GM23248 (cell line): ENCODE data around the gene COG5. TPM values are rescaled to one million over a fixed set of nuclear protein-coding genes. Genes with fewer than 3 reads are reported as not detected.

Experiments used
- DNase-seq: peaks from one replicate; pipeline ENCODE4 v3.0.0-alpha.2; 2015
- H2AFZ ChIP-seq: fragments of 200-600 bp; sonication (generic); 2 replicates; pipeline ENCODE4 v1.6.1; 2016; ENCODE audit warnings: antibody characterized with exemption
- H3F3A ChIP-seq: fragments of 200-600 bp; sonication (generic); 2 replicates; pipeline ENCODE4 v1.6.1; 2016; ENCODE audit warnings: mild to moderate bottlenecking, antibody characterized with exemption, mixed run types; ENCODE audit not compliant: insufficient read depth
- H3K27ac ChIP-seq: fragments of 200-600 bp; sonication (generic); 2 replicates; pipeline ENCODE4 v1.5.1; 2016; ENCODE audit warnings: mild to moderate bottlenecking
- H3K27me3 ChIP-seq: fragments of 200-600 bp; sonication (generic); replicated peaks from 2 replicates; pipeline ENCODE4 v1.6.1; 2016; ENCODE audit warnings: mild to moderate bottlenecking; ENCODE audit not compliant: insufficient read depth
- H3K36me3 ChIP-seq: fragments of 200-600 bp; sonication (generic); 2 replicates; pipeline ENCODE4 v1.6.1; 2016; ENCODE audit warnings: low read depth, mild to moderate bottlenecking
- H3K4me1 ChIP-seq: fragments of 200-600 bp; sonication (generic); 2 replicates; pipeline ENCODE4 v1.6.1; 2016; ENCODE audit warnings: mild to moderate bottlenecking; ENCODE audit not compliant: insufficient read depth
- H3K4me2 ChIP-seq: fragments of 200-600 bp; sonication (generic); one replicate; pipeline ENCODE4 v1.6.1; 2016; ENCODE audit warnings: mild to moderate bottlenecking; ENCODE audit not compliant: unreplicated experiment
- H3K4me3 ChIP-seq: fragments of 200-600 bp; sonication (generic); 2 replicates; pipeline ENCODE4 v1.5.1; 2016; ENCODE audit warnings: mild to moderate bottlenecking
- H3K79me2 ChIP-seq: fragments of 200-600 bp; sonication (generic); 2 replicates; pipeline ENCODE4 v1.6.1; 2016; ENCODE audit warnings: mild to moderate bottlenecking; ENCODE audit not compliant: insufficient read depth
- H3K9ac ChIP-seq: fragments of 200-600 bp; sonication (generic); 2 replicates; pipeline ENCODE4 v1.6.1; 2016; ENCODE audit warnings: mild to moderate bottlenecking
- H3K9me2 ChIP-seq: fragments of 200-600 bp; sonication (generic); 2 replicates; pipeline ENCODE4 v1.6.1; 2016; ENCODE audit warnings: mixed run types, mild to moderate bottlenecking, moderate library complexity; ENCODE audit not compliant: insufficient read depth
- H3K9me3 ChIP-seq: fragments of 200-600 bp; sonication (generic); one replicate; pipeline ENCODE4 v1.6.1; 2017; ENCODE audit warnings: low read depth
- H4K20me1 ChIP-seq: fragments of 200-600 bp; sonication (generic); 2 replicates; pipeline ENCODE4 v1.6.0; 2016; ENCODE audit not compliant: insufficient read depth
- EZH2 ChIP-seq: fragments of 200-600 bp; sonication (generic); IDR thresholded peaks from 2 replicates; pipeline ENCODE4 v1.6.1; 2018; ENCODE audit warnings: antibody characterized with exemption, mild to moderate bottlenecking; ENCODE audit not compliant: insufficient read depth, poor library complexity, severe bottlenecking
- EZH2phosphoT487 ChIP-seq: fragments of 200-600 bp; sonication (generic); IDR thresholded peaks from 2 replicates; pipeline ENCODE4 v1.6.1; 2018; ENCODE audit warnings: antibody characterized with exemption, moderate library complexity, mild to moderate bottlenecking, low read depth; ENCODE audit not compliant: insufficient read depth
- WGBS, 2 experiments: methylation state at CpG; one replicate each; pipeline ENCODE4 v1.1.6; 2015 to 2017; ENCODE audit warnings: low lambda C conversion rate in 2 of 2, low coverage in 1 of 2; ENCODE audit errors: missing lambda C conversion rate in 2 of 2; 5-methylcytosine and 5-hydroxymethylcytosine counted together
- in situ Hi-C: fragments of 300-500 bp; cut with MboI; formaldehyde crosslinking; loops from 2 replicates; pipeline ENCODE4 v1.15.0; 2020
- polyA plus RNA-seq: library from polyadenylated mRNA; unstranded; fragments of >200 nt; fragmentation: Nextera tagmentation; extraction: Ambion mirVana; gene quantifications from 2 replicates; pipeline ENCODE4 v1.2.1, GENCODE V29; 2016
- total RNA-seq: library from RNA; depleted of rRNA; stranded (reverse); fragments of >200 nt; shearing (Covaris generic); gene quantifications from 2 replicates; pipeline ENCODE4 v1.2.3, GENCODE V29; 2014

Gene COG5
- total and polyA plus RNA-seq, 2 experiments from 2014 or later = 20.7 to 26.0 TPM

DNA sequence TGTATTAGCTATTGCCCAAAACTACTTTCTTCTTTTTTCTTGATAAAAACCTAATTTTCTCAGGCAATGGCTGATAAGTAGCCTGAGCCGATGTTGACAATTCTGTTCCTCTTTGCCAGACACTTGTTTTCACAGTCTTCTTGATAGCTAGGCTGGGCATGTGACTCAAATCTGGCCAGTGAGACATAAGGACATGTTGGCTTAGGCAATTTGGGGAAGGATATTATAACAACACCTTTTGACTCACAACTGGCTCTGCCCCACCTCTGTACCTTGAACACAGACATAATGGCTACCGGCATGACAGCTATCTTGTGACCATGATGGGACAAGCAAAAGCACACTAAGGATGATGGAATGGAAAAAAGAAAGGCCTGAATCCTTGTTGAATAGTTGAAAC is 166.7 kb downstream of the COG5 start:
- Histone ChIP-seq H3K9ac (no peak overlapping the region), H3K36me3 (no peaks in the 10 kb centered on the region)
- 100% methylated on average over 2 of the region's 2 CpGs for WGBS, 2 experiments

GRCh38 chr7:107396081-107396480 is 167.6 kb downstream of the COG5 start:
- TF ChIP-seq EZH2 (no peak), EZH2phosphoT487 (no peak)
- H3K79me2 ChIP-seq = no peaks in the 10 kb centered on the region
- in situ Hi-C loops = no loop called here
- H3K27me3 ChIP-seq = no peaks in the 10 kb centered on the region
- peaks cover 12% of the 10 kb centered on the region for H3K4me1 ChIP-seq
- no peaks in the 10 kb centered on the region for H4K20me1 ChIP-seq
- peaks cover 10% of the 10 kb centered on the region; the same call in 1 of the 2 replicates for H3F3A ChIP-seq
- WGBS, 2 experiments = 100% methylated on average over 1 of the region's 1 CpG
- H3K9ac ChIP-seq = no peak overlapping the region
- no peak for DNase-seq
- H3K27ac ChIP-seq = no peak overlapping the region
- H3K4me2 ChIP-seq = no peak overlapping the region
- H3K9me3 ChIP-seq = no peaks in the 10 kb centered on the region
- no peaks in the 10 kb centered on the region for H3K36me3 ChIP-seq
- no peak overlapping the region for H3K4me3 ChIP-seq
- H3K9me2 ChIP-seq = no peaks in the 10 kb centered on the region
- H2AFZ ChIP-seq = no peak overlapping the region

More for the DNA sequence above, 166.7 kb downstream of the COG5 start:
- H3F3A ChIP-seq = peaks cover 10% of the 10 kb centered on the region; the same call in 1 of the 2 replicates
- TF ChIP-seq EZH2phosphoT487 (no peak), EZH2 (no peak)
- no peak overlapping the region for H2AFZ ChIP-seq
- H4K20me1 ChIP-seq = no peaks in the 10 kb centered on the region
- H3K4me1 ChIP-seq = peaks cover 12% of the 10 kb centered on the region
- H3K4me3 ChIP-seq = no peak overlapping the region
- H3K9me2 ChIP-seq = no peaks in the 10 kb centered on the region
- no peaks in the 10 kb centered on the region for H3K27me3 ChIP-seq
- H3K4me2 ChIP-seq = no peak overlapping the region
- in situ Hi-C loops = no loop called here
- DNase-seq = no peak
- H3K9me3 ChIP-seq = no peaks in the 10 kb centered on the region
- H3K79me2 ChIP-seq = no peaks in the 10 kb centered on the region
- no peak overlapping the region for H3K27ac ChIP-seq

DNA sequence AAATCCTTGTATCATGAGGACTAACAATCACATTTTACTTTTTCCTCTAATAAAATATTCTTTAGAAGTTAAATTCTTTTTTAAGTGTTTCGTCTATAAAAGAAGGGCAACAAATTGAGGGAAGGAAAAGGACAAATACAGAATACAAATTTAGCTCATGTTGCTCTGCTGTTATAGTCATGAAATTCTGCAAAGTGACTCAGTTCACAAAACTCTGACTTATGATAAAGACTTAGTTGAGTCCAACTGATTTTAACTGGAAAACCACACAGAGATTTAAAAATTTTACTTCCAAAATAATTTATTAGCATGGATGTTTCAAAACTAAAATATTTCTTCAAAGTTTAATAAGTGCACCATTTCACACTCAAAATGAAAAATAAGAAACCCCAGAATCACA is 168.9 kb downstream of the COG5 start:
- H3F3A ChIP-seq = peaks cover 10% of the 10 kb centered on the region; the same call in 1 of the 2 replicates
- no peaks in the 10 kb centered on the region for H3K36me3 ChIP-seq
- no peaks in the 10 kb centered on the region for H3K9me3 ChIP-seq
- peak overlapping the region; percentile 61 for H3K27ac ChIP-seq
- 65 to 80% methylated on average over 1 of the region's 1 CpG for WGBS, 2 experiments
- H3K4me3 ChIP-seq = no peak overlapping the region
- no peaks in the 10 kb centered on the region for H4K20me1 ChIP-seq
- no peaks in the 10 kb centered on the region for H3K79me2 ChIP-seq
- TF ChIP-seq EZH2phosphoT487 (no peak), EZH2 (no peak)
- H2AFZ ChIP-seq = no peak overlapping the region
- H3K4me2 ChIP-seq = peak overlapping the region; percentile 26
- peak; percentile 65 for DNase-seq
- H3K9ac ChIP-seq = no peak overlapping the region
- H3K4me1 ChIP-seq = peaks cover 12% of the 10 kb centered on the region
- H3K27me3 ChIP-seq = no peaks in the 10 kb centered on the region
- H3K9me2 ChIP-seq = no peaks in the 10 kb centered on the region
- in situ Hi-C loops = no loop called here

DNA sequence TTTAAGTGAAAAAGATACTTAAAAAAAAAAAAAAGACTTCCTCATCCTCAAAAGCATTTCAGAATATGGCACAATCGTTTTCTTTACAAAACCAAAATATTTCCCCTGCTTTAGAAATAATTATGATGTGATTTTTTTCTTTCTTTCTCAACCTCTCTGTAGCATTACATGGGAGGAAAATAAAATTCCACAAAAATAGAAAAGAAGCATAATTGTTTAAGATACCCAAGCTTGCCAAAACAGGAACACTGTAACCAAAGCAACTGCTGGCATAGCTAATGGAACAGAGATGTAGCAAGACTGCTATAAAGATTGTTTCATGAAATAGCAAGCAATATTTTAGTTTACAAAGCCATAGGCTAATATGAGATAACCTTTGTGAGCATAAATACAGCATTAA is 169.4 kb downstream of the COG5 start:
- Histone ChIP-seq H2AFZ (no peak overlapping the region), H4K20me1 (no peaks in the 10 kb centered on the region), H3K9me2 (no peaks in the 10 kb centered on the region), H3K4me2 (peak overlapping the region; percentile 26), H3K4me3 (no peak overlapping the region), H3K79me2 (no peaks in the 10 kb centered on the region), H3K27me3 (no peaks in the 10 kb centered on the region), H3K9ac (no peak overlapping the region), H3K9me3 (no peaks in the 10 kb centered on the region), H3K36me3 (no peaks in the 10 kb centered on the region), H3K4me1 (peaks cover 12% of the 10 kb centered on the region), H3K27ac (peak overlapping the region; percentile 61), H3F3A (peaks cover 10% of the 10 kb centered on the region; the same call in 1 of the 2 replicates)
- 81 to 89% methylated on average over 1 of the region's 1 CpG for WGBS, 2 experiments
- in situ Hi-C loops = no loop called here
- TF ChIP-seq EZH2 (no peak), EZH2phosphoT487 (no peak)
- peak; percentile 59 for DNase-seq

GRCh38 chr7:107392830-107393229 is 170.9 kb downstream of the COG5 start:
- Histone ChIP-seq H4K20me1 (no peaks in the 10 kb centered on the region), H3K9me2 (no peaks in the 10 kb centered on the region)
- no peak for DNase-seq

More at GRCh38 chr7:107392830-107393229, 170.9 kb downstream of the COG5 start:
- TF ChIP-seq EZH2 = no peak
- no peak for TF ChIP-seq EZH2phosphoT487
- Histone ChIP-seq H3K9ac (no peak overlapping the region), H3K36me3 (no peaks in the 10 kb centered on the region), H3F3A (peaks cover 13% of the 10 kb centered on the region), H3K27me3 (no peaks in the 10 kb centered on the region), H3K9me3 (no peaks in the 10 kb centered on the region), H2AFZ (no peak overlapping the region), H3K79me2 (no peaks in the 10 kb centered on the region), H3K4me2 (no peak overlapping the region), H3K4me3 (no peak overlapping the region), H3K27ac (no peak overlapping the region), H3K4me1 (peaks cover 16% of the 10 kb centered on the region)
- WGBS, 2 experiments = 79 to 90% methylated on average over 3 of the region's 3 CpGs
- in situ Hi-C loops = no loop called here
